AG04450 (cell line): Measurements from ENCODE around the gene TEAD2. TPM values are rescaled to one million over a fixed set of nuclear protein-coding genes. Genes with fewer than 3 reads are reported as not detected.

Source experiments
- CTCF ChIA-PET: fragments of 300-600, 350-600 bp; formaldehyde crosslinking; extraction: SDS; loops from one replicate; lab custom pipeline; 2022; ENCODE audit warnings: antibody characterized with exemption, inconsistent platforms; lab: Charles Lee
- POLR2A ChIA-PET: fragments of 350-600 bp; formaldehyde crosslinking; extraction: SDS; loops from one replicate; lab custom pipeline; 2021; ENCODE audit warnings: antibody characterized with exemption, inconsistent platforms; lab: Yijun Ruan, JAX
- DNase-seq: peaks from one replicate; pipeline ENCODE4 v3.0.0-alpha.2; 2011; ENCODE audit warnings: low read depth, low spot score
- H3K27ac ChIP-seq: one replicate; pipeline ENCODE4 v1.5.1; 2012; ENCODE audit warnings: low read depth, low read length, control low read depth
- H3K27me3 ChIP-seq: one replicate; pipeline ENCODE4 v1.6.0; 2012; ENCODE audit warnings: low read length; ENCODE audit not compliant: control insufficient read depth, insufficient read depth
- H3K4me3 ChIP-seq: 2 replicates; pipeline ENCODE4 v1.5.1; 2011; ENCODE audit warnings: mild to moderate bottlenecking, low read depth, low read length, control low read depth
- H3K9me3 ChIP-seq: 2 replicates; pipeline ENCODE4 v1.5.1; 2012; ENCODE audit warnings: low read length; ENCODE audit not compliant: control insufficient read depth, insufficient read depth
- polyA plus RNA-seq: library from polyadenylated mRNA; depleted of rRNA; stranded (reverse); fragments of >200 nt; gene quantifications from 2 replicates; pipeline ENCODE4 v1.2.3, GENCODE V29; 2011
- TF ChIP-seq, protein P1 (sequence below): IDR thresholded peaks from 2 replicates; pipeline ENCODE4 v1.5.1; 2011; ENCODE audit warnings: low read depth, low read length, control low read depth, inconsistent platforms

Gene TEAD2
- polyA plus RNA-seq, 1 experiment = 32.8 TPM

DNA sequence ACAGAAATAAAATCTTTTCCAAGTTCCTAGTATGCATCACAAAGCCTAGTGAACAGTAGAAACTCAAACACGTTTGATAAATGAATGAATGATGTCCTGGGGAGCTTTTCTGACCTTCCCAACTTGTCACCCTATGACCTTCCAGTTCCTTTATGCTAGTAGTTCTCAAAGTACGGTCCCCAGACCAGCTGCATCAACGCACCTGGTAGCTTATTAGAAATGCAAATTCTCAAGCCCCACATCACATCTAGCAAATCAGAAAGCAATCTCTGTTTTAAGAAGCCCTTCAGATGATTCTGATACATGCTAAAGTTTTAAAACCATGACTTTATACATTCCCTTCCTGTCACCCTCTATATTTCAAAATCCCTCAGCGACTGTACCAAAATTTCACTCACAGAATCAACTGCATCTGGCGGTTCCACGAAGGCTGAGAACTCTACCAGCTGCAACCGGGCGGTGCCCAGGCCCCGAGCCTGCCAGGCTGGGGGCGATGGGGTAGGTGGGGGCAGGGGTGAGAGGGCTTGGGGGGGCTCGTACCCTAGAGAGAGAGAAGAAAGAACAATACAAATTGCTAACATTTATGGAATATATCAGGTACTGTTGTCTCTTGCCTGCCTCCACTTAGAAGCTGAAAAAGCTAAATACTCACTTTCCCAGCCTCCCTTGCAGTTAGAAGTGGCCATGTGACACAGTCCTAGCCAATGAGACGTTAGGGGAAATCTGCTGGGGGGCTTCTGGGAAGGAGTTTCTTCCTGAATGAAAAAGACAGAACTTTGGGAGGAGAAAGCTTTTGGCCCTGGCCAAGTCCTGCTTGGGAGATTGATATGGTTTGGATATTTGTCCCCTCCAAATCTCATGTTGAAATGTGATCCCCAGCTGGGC lies 13.7 kb downstream of the TEAD2 start:
- TF ChIP-seq, protein P1, sequence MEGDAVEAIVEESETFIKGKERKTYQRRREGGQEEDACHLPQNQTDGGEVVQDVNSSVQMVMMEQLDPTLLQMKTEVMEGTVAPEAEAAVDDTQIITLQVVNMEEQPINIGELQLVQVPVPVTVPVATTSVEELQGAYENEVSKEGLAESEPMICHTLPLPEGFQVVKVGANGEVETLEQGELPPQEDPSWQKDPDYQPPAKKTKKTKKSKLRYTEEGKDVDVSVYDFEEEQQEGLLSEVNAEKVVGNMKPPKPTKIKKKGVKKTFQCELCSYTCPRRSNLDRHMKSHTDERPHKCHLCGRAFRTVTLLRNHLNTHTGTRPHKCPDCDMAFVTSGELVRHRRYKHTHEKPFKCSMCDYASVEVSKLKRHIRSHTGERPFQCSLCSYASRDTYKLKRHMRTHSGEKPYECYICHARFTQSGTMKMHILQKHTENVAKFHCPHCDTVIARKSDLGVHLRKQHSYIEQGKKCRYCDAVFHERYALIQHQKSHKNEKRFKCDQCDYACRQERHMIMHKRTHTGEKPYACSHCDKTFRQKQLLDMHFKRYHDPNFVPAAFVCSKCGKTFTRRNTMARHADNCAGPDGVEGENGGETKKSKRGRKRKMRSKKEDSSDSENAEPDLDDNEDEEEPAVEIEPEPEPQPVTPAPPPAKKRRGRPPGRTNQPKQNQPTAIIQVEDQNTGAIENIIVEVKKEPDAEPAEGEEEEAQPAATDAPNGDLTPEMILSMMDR = no peak
- ChIA-PET POLR2A (interaction anchor here (0.5 kb wide), 1 partner anchor 13 kb away, joined by 4 read pairs; the partner anchor contains the start of gene CD37), CTCF (no interaction called here)
- Histone ChIP-seq H3K4me3 (no peak overlapping the region), H3K27me3 (no peaks in the 10 kb centered on the region), H3K9me3 (no peaks in the 10 kb centered on the region), H3K27ac (no peak overlapping the region)
- no peak for DNase-seq

DNA sequence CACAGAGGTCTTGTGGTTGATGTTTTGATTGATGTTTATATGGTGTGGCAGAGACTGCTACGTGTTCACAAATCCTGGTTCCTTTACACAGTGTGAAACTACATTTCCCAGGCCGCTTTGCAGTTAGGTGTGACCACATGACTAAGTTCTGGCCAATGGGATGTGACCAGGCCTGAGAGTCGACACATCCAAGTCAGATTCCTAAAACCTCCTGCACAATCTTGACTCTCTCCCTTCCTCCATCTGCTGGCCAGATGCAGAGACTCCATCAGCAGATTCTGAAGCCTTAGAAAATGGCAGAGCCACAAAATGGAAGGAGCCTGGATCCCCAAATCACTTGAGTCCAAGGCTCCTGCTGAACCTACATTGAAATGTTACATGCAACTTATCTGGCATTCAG lies 14.4 kb downstream of the TEAD2 start:
- POLR2A ChIA-PET = interaction anchor here (1.0 kb wide), 1 partner anchor 109 kb away, joined by 5 read pairs; no protein-coding TSS in a partner anchor
- CTCF ChIA-PET = no interaction called here
- no peaks in the 10 kb centered on the region for H3K27me3 ChIP-seq
- no peaks in the 10 kb centered on the region for H3K9me3 ChIP-seq
- H3K4me3 ChIP-seq = no peak overlapping the region
- no peak for DNase-seq
- no peak overlapping the region for H3K27ac ChIP-seq
- TF ChIP-seq, protein P1 = peak; percentile 35

DNA sequence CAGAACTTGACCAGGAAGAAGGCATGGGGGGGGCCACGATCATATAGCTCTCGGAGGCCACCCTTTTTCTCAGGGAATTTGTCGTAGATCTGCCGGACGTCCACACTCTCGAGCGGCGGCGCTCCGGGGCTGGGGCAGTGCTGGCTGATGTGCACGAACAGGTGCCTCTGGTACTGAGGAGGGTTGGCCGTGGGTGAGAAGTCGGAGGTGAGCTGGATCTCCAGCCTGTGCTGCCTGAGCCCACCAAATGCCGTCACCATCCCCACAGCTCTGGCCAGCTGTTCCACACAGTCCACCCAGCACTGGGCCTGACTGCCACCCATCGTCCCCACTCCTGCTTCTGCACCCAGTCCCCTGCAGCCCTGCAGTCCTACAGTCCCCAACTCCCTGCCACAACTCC lies 15.0 kb downstream of the TEAD2 start:
- TF ChIP-seq, protein P1 = no peak
- CTCF ChIA-PET = no interaction called here
- Histone ChIP-seq H3K9me3 (no peaks in the 10 kb centered on the region; the same call in 1 of the 2 replicates), H3K27me3 (no peaks in the 10 kb centered on the region), H3K27ac (no peak overlapping the region), H3K4me3 (no peak overlapping the region)
- DNase-seq = no peak
- POLR2A ChIA-PET = interaction anchor here (1.0 kb wide), 1 partner anchor 110 kb away, joined by 5 read pairs; no protein-coding TSS in a partner anchor

DNA sequence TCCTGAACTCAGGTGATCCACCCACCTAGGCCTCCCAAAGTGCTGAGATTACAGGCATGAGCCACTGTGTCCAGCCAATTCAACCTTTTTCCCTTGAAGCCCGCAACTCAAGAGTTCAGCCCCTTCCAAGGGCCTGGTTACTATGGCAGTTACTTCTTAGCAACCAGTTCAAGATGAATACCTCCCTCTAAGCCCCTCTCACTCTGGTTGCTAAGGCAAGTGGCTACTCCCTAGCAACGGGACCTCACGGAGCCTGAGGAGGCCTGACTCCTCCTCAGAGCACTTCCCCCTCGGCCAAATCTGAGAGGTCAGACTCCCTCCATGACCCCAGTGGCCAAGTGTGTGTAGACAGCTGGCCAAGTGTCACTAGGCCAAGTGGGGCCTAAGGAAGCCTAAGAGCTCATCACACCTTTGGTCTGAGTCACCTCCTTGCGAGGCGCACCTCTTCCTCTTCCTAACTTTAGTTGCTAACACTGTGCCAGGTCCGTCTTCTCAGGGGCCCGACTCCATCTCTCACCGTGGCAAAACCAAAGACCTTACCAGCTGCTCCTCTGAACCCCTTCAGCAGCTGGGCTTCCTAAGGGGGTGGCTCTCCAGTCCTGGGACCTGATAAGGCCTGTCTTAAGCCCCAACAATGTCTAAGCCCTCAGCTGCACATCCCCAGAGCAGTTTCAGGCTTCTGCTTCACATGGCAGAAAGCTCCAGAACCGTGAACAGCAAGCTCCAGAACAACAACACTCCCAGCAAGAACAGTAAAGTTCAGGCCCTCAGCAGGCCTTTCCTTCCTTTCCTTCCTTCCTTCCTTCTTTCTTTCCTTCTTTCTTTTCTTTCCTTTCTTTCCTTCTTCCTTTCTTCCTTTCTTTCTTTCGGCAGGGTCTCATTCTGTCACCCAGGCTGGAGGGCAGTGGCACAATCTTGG lies 17.5 kb downstream of the TEAD2 start:
- Histone ChIP-seq H3K27me3 (no peaks in the 10 kb centered on the region), H3K27ac (no peak overlapping the region), H3K9me3 (peaks cover 3% of the 10 kb centered on the region; the same call in 1 of the 2 replicates), H3K4me3 (no peak overlapping the region)
- POLR2A ChIA-PET = no interaction called here
- TF ChIP-seq, protein P1 = no peak
- DNase-seq = no peak
- CTCF ChIA-PET = no interaction called here
